Naive thymus-derived CD4-positive, alpha-beta T cell (primary cell): ENCODE measurements around the gene SCN3B. TPM values are rescaled to one million over a fixed set of nuclear protein-coding genes. Genes with fewer than 3 reads are reported as not detected.
A peak's percentile ranks its signal among the peaks of the same experiment; 100 is the strongest.

Experiments
- ATAC-seq: fragments of 150-1000 bp; cut with Tn5 transposase; 2 replicates; pipeline ENCODE4 v1.10.0; 2021; ENCODE audit warnings: mild to moderate bottlenecking, moderate library complexity
- CTCF ChIA-PET: fragments of 350-600 bp; sonication (Branson Sonifier 250); formaldehyde crosslinking; loops from one replicate; lab custom pipeline; 2021; ENCODE audit warnings: antibody characterized with exemption; lab: Charles Lee
- POLR2A ChIA-PET: fragments of 350-600 bp; sonication (Branson Sonifier 250); formaldehyde crosslinking; loops from one replicate; lab custom pipeline; 2021; ENCODE audit warnings: antibody characterized with exemption, inconsistent platforms; lab: Charles Lee
- DNase-seq, 9 donors: peaks; one replicate each; pipeline versions ENCODE4 v3.0.0 to v3.0.0-alpha.2; 2020 to 2022; ENCODE audit warnings: mixed read lengths in 1 of 9
- H3K27ac ChIP-seq: one replicate; pipeline ENCODE4 v1.7.0; 2013; ENCODE audit warnings: mild to moderate bottlenecking, low read depth, low read length, moderate library complexity
- H3K27me3 ChIP-seq, 2 donors: one replicate each; pipeline ENCODE4 v1.7.0; 2013; ENCODE audit warnings: low read length in 2 of 2, mild to moderate bottlenecking in 2 of 2, moderate library complexity in 2 of 2; ENCODE audit not compliant: control insufficient read depth in 2 of 2, insufficient read depth in 2 of 2
- H3K36me3 ChIP-seq, 3 experiments: 1 replicate in 2 of 3; 2 replicates in 1 of 3; pipeline ENCODE4 v1.7.0; 2013; ENCODE audit warnings: low read length in 3 of 3, mild to moderate bottlenecking in 3 of 3, moderate library complexity in 1 of 3; ENCODE audit not compliant: insufficient read depth in 3 of 3, control insufficient read depth in 2 of 3
- H3K4me1 ChIP-seq, 2 donors: one replicate each; pipeline ENCODE4 v1.7.0; 2013; ENCODE audit warnings: low read length in 2 of 2, mild to moderate bottlenecking in 2 of 2, moderate library complexity in 1 of 2; ENCODE audit not compliant: control insufficient read depth in 2 of 2, insufficient read depth in 2 of 2
- H3K4me3 ChIP-seq: 2 replicates; pipeline ENCODE4 v1.7.0; 2013; ENCODE audit warnings: mild to moderate bottlenecking, low read length
- H3K9me3 ChIP-seq, 3 experiments: 1 replicate in 2 of 3; 2 replicates in 1 of 3; pipeline ENCODE4 v1.7.0; 2013; ENCODE audit warnings: low read length in 3 of 3; ENCODE audit not compliant: control insufficient read depth in 2 of 3
- H3K27ac Mint-ChIP-seq, 9 donors: one replicate each; pipeline ENCODE4 v1.8.0; 2020 to 2022; ENCODE audit warnings: mixed read lengths in 9 of 9, mild to moderate bottlenecking in 8 of 9, moderate library complexity in 5 of 9, inconsistent platforms in 2 of 9
- H3K27me3 Mint-ChIP-seq, 5 donors: one replicate each; pipeline ENCODE4 v1.8.0; 2021 to 2022; ENCODE audit warnings: mixed read lengths in 5 of 5, mild to moderate bottlenecking in 1 of 5
- H3K36me3 Mint-ChIP-seq, 5 donors: one replicate each; pipeline ENCODE4 v1.8.0; 2020 to 2022; ENCODE audit warnings: mixed read lengths in 5 of 5, mild to moderate bottlenecking in 3 of 5, inconsistent platforms in 1 of 5
- H3K4me1 Mint-ChIP-seq, 7 donors: one replicate each; pipeline ENCODE4 v1.8.0; 2020 to 2022; ENCODE audit warnings: mixed read lengths in 7 of 7, mild to moderate bottlenecking in 3 of 7, inconsistent platforms in 1 of 7
- H3K4me3 Mint-ChIP-seq, 10 donors: one replicate each; pipeline ENCODE4 v1.8.0; 2020 to 2022; ENCODE audit warnings: mild to moderate bottlenecking in 10 of 10, mixed read lengths in 10 of 10, moderate library complexity in 6 of 10, inconsistent platforms in 2 of 10
- H3K9me3 Mint-ChIP-seq, 11 donors: one replicate each; pipeline ENCODE4 v1.8.0; 2020 to 2022; ENCODE audit warnings: mixed read lengths in 11 of 11, mild to moderate bottlenecking in 4 of 11, inconsistent platforms in 1 of 11, moderate library complexity in 1 of 11
- intact Hi-C, 2 donors: fragments of 100-400 bp; cut with micrococcal nuclease; formaldehyde crosslinking; loops; one replicate each; pipeline ENCODE4 v1.15.1; 2023
- polyA plus RNA-seq, 2 donors: library from polyadenylated mRNA; unstranded; fragments of 300-500 nt; fragmentation: Illumina TruSeq; gene quantifications; one replicate each; pipeline ENCODE4 v1.2.3, GENCODE V29; 2021
- total RNA-seq, 6 experiments: library from RNA in 5 of 6; stranded (reverse) in 5 of 6; gene quantifications; 1 replicate in 5 of 6; 2 replicates in 1 of 6; pipeline ENCODE4 v1.2.3 and lab custom pipeline; 2021 to 2026

The SCN3B gene
- total and polyA plus RNA-seq, 7 experiments from 2014 or later, result not detected

- no peaks in the 10 kb centered on the region for H3K36me3 ChIP-seq
- DNase-seq (no peak), ATAC-seq (no peak)
- Mint-ChIP-seq H3K27ac (no peak overlapping the region), H3K4me3 (peak overlapping the region; percentile 55 to 82 (median 66)), H3K4me1 (peaks cover 2 to 21% (median 13%) of the 10 kb centered on the region in 7 donors), H3K36me3 (peaks cover 0 to 5% (median 3%) of the 10 kb centered on the region in 5 donors), H3K9me3 (peaks cover 0 to 10% (median 4%) of the 10 kb centered on the region in 11 donors), H3K27me3 (peaks cover 41 to 61% (median 44%) of the 10 kb centered on the region in 5 donors)
- POLR2A ChIA-PET, result no interaction called here
- no peak overlapping the region for H3K4me3 ChIP-seq
- CTCF ChIA-PET, result no interaction called here
- H3K4me1 ChIP-seq, result peaks cover 0 to 3% of the 10 kb centered on the region in 2 donors
- intact Hi-C loops, result no loop called here
- no peak overlapping the region for H3K27ac ChIP-seq
- H3K27me3 ChIP-seq, result peaks cover 0 to 16% of the 10 kb centered on the region in 2 donors
- H3K9me3 ChIP-seq, result no peaks in the 10 kb centered on the region
These were observed 969 bp downstream of the SCN3B start for GRCh38 chr11:123653483-123653826.

- no peak overlapping the region for H3K27ac Mint-ChIP-seq
- H3K4me3 Mint-ChIP-seq, result peak overlapping the region in 5 of 10 donors; percentile 40 to 75 (median 61)
- peaks cover 0 to 4% (median 0%) of the 10 kb centered on the region in 11 donors for H3K9me3 Mint-ChIP-seq
- Histone ChIP-seq H3K27ac (no peak overlapping the region), H3K27me3 (peaks cover 0 to 16% of the 10 kb centered on the region in 2 donors), H3K36me3 (no peaks in the 10 kb centered on the region), H3K4me3 (no peak overlapping the region), H3K9me3 (no peaks in the 10 kb centered on the region), H3K4me1 (peaks cover 0 to 3% of the 10 kb centered on the region in 2 donors)
- ATAC-seq, result no peak
- H3K27me3 Mint-ChIP-seq, result peaks cover 41 to 56% (median 44%) of the 10 kb centered on the region in 5 donors
- CTCF ChIA-PET, result interaction anchor here (0.8 kb wide), 1 partner anchor 58 kb away, joined by 3 read pairs; no protein-coding TSS in a partner anchor
- peaks cover 0 to 21% (median 12%) of the 10 kb centered on the region in 7 donors for H3K4me1 Mint-ChIP-seq
- intact Hi-C loops, result no loop called here
- DNase-seq, result no peak
- POLR2A ChIA-PET, result no interaction called here
- no peaks in the 10 kb centered on the region for H3K36me3 Mint-ChIP-seq
These were observed 1.8 kb downstream of the SCN3B start for GRCh38 chr11:123652599-123652998.

- Histone ChIP-seq H3K27ac (no peak overlapping the region), H3K36me3 (no peaks in the 10 kb centered on the region), H3K9me3 (no peaks in the 10 kb centered on the region), H3K27me3 (peaks cover 0 to 16% of the 10 kb centered on the region in 2 donors), H3K4me3 (no peak overlapping the region), H3K4me1 (peaks cover 0 to 3% of the 10 kb centered on the region in 2 donors)
- Mint-ChIP-seq H3K27me3 (peaks cover 47 to 52% (median 50%) of the 10 kb centered on the region in 5 donors), H3K9me3 (no peaks in the 10 kb centered on the region), H3K27ac (no peak overlapping the region), H3K4me1 (peaks cover 0 to 17% (median 12%) of the 10 kb centered on the region in 7 donors), H3K36me3 (no peaks in the 10 kb centered on the region), H3K4me3 (no peak overlapping the region)
- intact Hi-C loops, result no loop called here
- ATAC-seq (no peak), DNase-seq (no peak)
- ChIA-PET POLR2A (no interaction called here), CTCF (interaction anchor here (1.0 to 1.2 kb wide), 2 partner anchors 9 to 56 kb away, joined by 4 to 5 read pairs; no protein-coding TSS in a partner anchor)
These were observed 3.5 kb downstream of the SCN3B start for GRCh38 chr11:123650901-123651300.

- Histone ChIP-seq H3K4me1 (no peaks in the 10 kb centered on the region), H3K27me3 (no peaks in the 10 kb centered on the region), H3K27ac (no peak overlapping the region), H3K4me3 (no peak overlapping the region), H3K9me3 (no peaks in the 10 kb centered on the region), H3K36me3 (no peaks in the 10 kb centered on the region)
- H3K27me3 Mint-ChIP-seq, result peaks cover 15 to 38% (median 21%) of the 10 kb centered on the region in 5 donors
- H3K4me1 Mint-ChIP-seq, result peaks cover 0 to 4% (median 2%) of the 10 kb centered on the region in 7 donors
- H3K27ac Mint-ChIP-seq, result no peak overlapping the region
- intact Hi-C loops, result loop anchor here in 1 of 2 donors (10.0 kb wide), 1 partner anchor 549 kb away; no protein-coding TSS in a partner anchor
- no peak for ATAC-seq
- DNase-seq, result no peak
- CTCF ChIA-PET, result interaction anchor here (0.7 to 8.8 kb wide), 3 partner anchors 13 to 60 kb away, joined by 3 to 99 read pairs (median 3); no protein-coding TSS in a partner anchor
- H3K4me3 Mint-ChIP-seq, result no peak overlapping the region
- no peaks in the 10 kb centered on the region for H3K9me3 Mint-ChIP-seq
- POLR2A ChIA-PET, result no interaction called here
- no peaks in the 10 kb centered on the region for H3K36me3 Mint-ChIP-seq
These were observed 9.0 kb downstream of the SCN3B start for GRCh38 chr11:123645286-123645975.

GRCh38 chr11:123642435-123642834, 12.0 kb downstream of the SCN3B start:
- DNase-seq, result no peak
- no peak overlapping the region for H3K4me3 ChIP-seq

GRCh38 chr11:123641495-123641840, 13.0 kb downstream of the SCN3B start:
- Mint-ChIP-seq H3K27ac (peak overlapping the region in 1 of 9 donors; percentile 69), H3K9me3 (peaks cover 0 to 2% (median 0%) of the 10 kb centered on the region in 11 donors), H3K27me3 (peaks cover 15 to 51% (median 33%) of the 10 kb centered on the region in 5 donors), H3K4me1 (peaks cover 0 to 4% (median 2%) of the 10 kb centered on the region in 7 donors), H3K36me3 (no peaks in the 10 kb centered on the region), H3K4me3 (no peak overlapping the region)
- Histone ChIP-seq H3K4me3 (no peak overlapping the region), H3K27ac (no peak overlapping the region), H3K9me3 (no peaks in the 10 kb centered on the region), H3K4me1 (no peaks in the 10 kb centered on the region), H3K36me3 (no peaks in the 10 kb centered on the region), H3K27me3 (no peaks in the 10 kb centered on the region)
- intact Hi-C loops, result loop anchor here (1.0 to 10.0 kb wide), 2 partner anchors 66 to 553 kb away; no protein-coding TSS in a partner anchor
- no peak for ATAC-seq
- POLR2A ChIA-PET, result no interaction called here
- CTCF ChIA-PET, result interaction anchor here (0.9 to 8.8 kb wide), 4 partner anchors 9 to 69 kb away, joined by 4 to 99 read pairs (median 4); no protein-coding TSS in a partner anchor
- no peak for DNase-seq

More at GRCh38 chr11:123642435-123642834, 12.0 kb downstream of the SCN3B start:
- no peaks in the 10 kb centered on the region for H3K36me3 ChIP-seq
- H3K4me1 ChIP-seq, result no peaks in the 10 kb centered on the region
- Mint-ChIP-seq H3K4me1 (peaks cover 0 to 4% (median 2%) of the 10 kb centered on the region in 7 donors), H3K36me3 (no peaks in the 10 kb centered on the region), H3K27me3 (peaks cover 19 to 50% (median 38%) of the 10 kb centered on the region in 5 donors), H3K27ac (no peak overlapping the region), H3K4me3 (no peak overlapping the region), H3K9me3 (peaks cover 0 to 2% (median 0%) of the 10 kb centered on the region in 11 donors)
- ATAC-seq, result no peak
- POLR2A ChIA-PET, result no interaction called here
- CTCF ChIA-PET, result interaction anchor here (0.9 to 8.8 kb wide), 3 partner anchors 8 to 63 kb away, joined by 4 to 99 read pairs (median 4); no protein-coding TSS in a partner anchor
- no peaks in the 10 kb centered on the region for H3K27me3 ChIP-seq
- no peak overlapping the region for H3K27ac ChIP-seq
- H3K9me3 ChIP-seq, result no peaks in the 10 kb centered on the region
- intact Hi-C loops, result loop anchor here in 1 of 2 donors (10.0 kb wide), 1 partner anchor 552 kb away; no protein-coding TSS in a partner anchor
